ENCODE measurements around the gene CNNM4. TPM values are rescaled to one million over a fixed set of nuclear protein-coding genes. Genes with fewer than 3 reads are reported as not detected.

Gene CNNM4
- polyA plus RNA-seq, 1 experiment: 7.2 TPM

GRCh38 chr2:96821113-96821675 lies 60.5 kb downstream of the CNNM4 start:
- ChIA-PET POLR2A (no interaction called here), CTCF (interaction anchor here (0.9 to 1.4 kb wide), 2 partner anchors 37 to 131 kb away, joined by 3 read pairs; partner anchors contain the start of gene ANKRD39)
- Histone ChIP-seq H3K27me3 (ENCODE audit: control insufficient read depth, insufficient read depth, low read length) (no peaks in the 10 kb centered on the region), H3K4me3 (ENCODE audit: low read depth, low read length) (no peak overlapping the region), H3K36me3 (ENCODE audit: control insufficient read depth, insufficient read depth, low read length) (peaks cover 3% of the 10 kb centered on the region)
- TF ChIP-seq, protein P1, sequence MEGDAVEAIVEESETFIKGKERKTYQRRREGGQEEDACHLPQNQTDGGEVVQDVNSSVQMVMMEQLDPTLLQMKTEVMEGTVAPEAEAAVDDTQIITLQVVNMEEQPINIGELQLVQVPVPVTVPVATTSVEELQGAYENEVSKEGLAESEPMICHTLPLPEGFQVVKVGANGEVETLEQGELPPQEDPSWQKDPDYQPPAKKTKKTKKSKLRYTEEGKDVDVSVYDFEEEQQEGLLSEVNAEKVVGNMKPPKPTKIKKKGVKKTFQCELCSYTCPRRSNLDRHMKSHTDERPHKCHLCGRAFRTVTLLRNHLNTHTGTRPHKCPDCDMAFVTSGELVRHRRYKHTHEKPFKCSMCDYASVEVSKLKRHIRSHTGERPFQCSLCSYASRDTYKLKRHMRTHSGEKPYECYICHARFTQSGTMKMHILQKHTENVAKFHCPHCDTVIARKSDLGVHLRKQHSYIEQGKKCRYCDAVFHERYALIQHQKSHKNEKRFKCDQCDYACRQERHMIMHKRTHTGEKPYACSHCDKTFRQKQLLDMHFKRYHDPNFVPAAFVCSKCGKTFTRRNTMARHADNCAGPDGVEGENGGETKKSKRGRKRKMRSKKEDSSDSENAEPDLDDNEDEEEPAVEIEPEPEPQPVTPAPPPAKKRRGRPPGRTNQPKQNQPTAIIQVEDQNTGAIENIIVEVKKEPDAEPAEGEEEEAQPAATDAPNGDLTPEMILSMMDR (IDR thresholded peaks at IDR 0.05; ENCODE audit: insufficient read depth, low read depth, low read length): no peak
- no peak for DNase-seq (ENCODE audit: low read depth)

GRCh38 chr2:96822786-96823185 lies 62.1 kb downstream of the CNNM4 start:
- ChIA-PET POLR2A (no interaction called here), CTCF (interaction anchor here (1.3 to 1.7 kb wide), 2 partner anchors 22 to 35 kb away, joined by 4 to 7 read pairs; partner anchors contain the start of gene ANKRD39)
- TF ChIP-seq, protein P1 (IDR thresholded peaks at IDR 0.05; ENCODE audit: insufficient read depth, low read depth, low read length): no peak
- no peak overlapping the region for H3K4me3 ChIP-seq (ENCODE audit: low read depth, low read length)
- no peaks in the 10 kb centered on the region for H3K27me3 ChIP-seq (ENCODE audit: control insufficient read depth, insufficient read depth, low read length)
- DNase-seq (ENCODE audit: low read depth): no peak
- peaks cover 6% of the 10 kb centered on the region for H3K36me3 ChIP-seq (ENCODE audit: control insufficient read depth, insufficient read depth, low read length)

DNA sequence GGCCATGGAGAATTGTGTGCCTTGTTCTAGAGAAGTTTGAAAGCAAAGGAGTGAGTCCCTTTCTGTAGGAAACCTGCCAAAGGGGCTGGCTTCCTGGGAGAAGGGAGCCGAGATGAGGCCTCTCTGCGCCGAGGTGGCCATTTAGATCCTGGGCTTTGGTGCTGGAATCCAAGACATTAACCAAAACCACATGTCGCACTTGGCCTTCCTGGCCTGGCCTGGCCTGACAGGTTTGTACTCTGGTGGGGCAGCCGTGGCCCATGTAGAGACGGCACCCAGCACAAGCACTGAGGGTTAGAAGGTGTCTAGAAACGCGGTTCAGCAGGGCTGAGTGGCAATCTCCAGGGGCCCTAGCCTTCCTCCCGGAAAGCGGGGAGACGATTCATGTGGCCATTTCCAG lies 62.5 kb downstream of the CNNM4 start:
- TF ChIP-seq, protein P1 (IDR thresholded peaks at IDR 0.05; ENCODE audit: insufficient read depth, low read depth, low read length): no peak
- peaks cover 10% of the 10 kb centered on the region for H3K36me3 ChIP-seq (ENCODE audit: control insufficient read depth, insufficient read depth, low read length)
- POLR2A ChIA-PET: no interaction called here
- no peaks in the 10 kb centered on the region for H3K27me3 ChIP-seq (ENCODE audit: control insufficient read depth, insufficient read depth, low read length)
- DNase-seq (ENCODE audit: low read depth): no peak
- CTCF ChIA-PET: interaction anchor here (0.9 to 1.7 kb wide), 3 partner anchors 9 to 35 kb away, joined by 4 to 7 read pairs (median 4); partner anchors contain the start of gene ANKRD39
- no peak overlapping the region for H3K4me3 ChIP-seq (ENCODE audit: low read depth, low read length)

- ChIA-PET POLR2A (no interaction called here), CTCF (interaction anchor here (0.9 to 1.7 kb wide), 3 partner anchors 8 to 33 kb away, joined by 4 read pairs; partner anchors contain the start of gene ANKRD39)
- no peak for DNase-seq (ENCODE audit: low read depth)
- H3K36me3 ChIP-seq (ENCODE audit: control insufficient read depth, insufficient read depth, low read length): peaks cover 18% of the 10 kb centered on the region
- no peak overlapping the region for H3K4me3 ChIP-seq (ENCODE audit: low read depth, low read length)
- TF ChIP-seq, protein P1 (IDR thresholded peaks at IDR 0.05; ENCODE audit: insufficient read depth, low read depth, low read length): no peak
- no peaks in the 10 kb centered on the region for H3K27me3 ChIP-seq (ENCODE audit: control insufficient read depth, insufficient read depth, low read length)
Measured at GRCh38 chr2:96824079-96824870, 63.6 kb downstream of the CNNM4 start.

- H3K27me3 ChIP-seq (ENCODE audit: control insufficient read depth, insufficient read depth, low read length): no peaks in the 10 kb centered on the region
- DNase-seq (ENCODE audit: low read depth): no peak
- ChIA-PET CTCF (interaction anchor here (1.0 to 1.4 kb wide), 2 partner anchors 8 to 16 kb away, joined by 4 read pairs; no protein-coding TSS in a partner anchor), POLR2A (no interaction called here)
- TF ChIP-seq, protein P1 (IDR thresholded peaks at IDR 0.05; ENCODE audit: insufficient read depth, low read depth, low read length): no peak
- H3K4me3 ChIP-seq (ENCODE audit: low read depth, low read length): no peak overlapping the region
- H3K36me3 ChIP-seq (ENCODE audit: control insufficient read depth, insufficient read depth, low read length): peaks cover 18% of the 10 kb centered on the region
Measured at GRCh38 chr2:96825057-96825456, 64.4 kb downstream of the CNNM4 start.

Measured in BJ (cell line).